ENCODE results near the gene C4BPB.

Gene C4BPB

DNA sequence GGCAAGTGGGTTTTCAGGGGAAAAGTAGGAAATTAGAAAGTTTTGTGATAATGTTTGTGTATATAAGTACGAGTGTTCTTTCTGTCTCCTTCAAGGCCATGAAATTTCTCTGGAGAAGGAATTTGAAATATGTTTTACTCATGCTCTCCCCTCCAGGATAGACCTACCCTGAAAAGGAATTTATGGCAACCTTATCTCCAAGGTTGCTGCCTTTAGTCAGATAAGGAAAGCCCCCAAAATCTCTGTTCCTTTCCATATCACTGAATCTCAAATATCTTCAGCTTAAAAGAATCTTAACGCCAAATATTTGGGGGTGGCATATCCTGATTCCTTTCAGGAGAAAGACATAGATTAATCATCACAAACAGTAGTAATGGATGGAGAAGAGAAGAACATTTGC is 499 bp upstream of the C4BPB start:
- no peak for DNase-seq

DNA sequence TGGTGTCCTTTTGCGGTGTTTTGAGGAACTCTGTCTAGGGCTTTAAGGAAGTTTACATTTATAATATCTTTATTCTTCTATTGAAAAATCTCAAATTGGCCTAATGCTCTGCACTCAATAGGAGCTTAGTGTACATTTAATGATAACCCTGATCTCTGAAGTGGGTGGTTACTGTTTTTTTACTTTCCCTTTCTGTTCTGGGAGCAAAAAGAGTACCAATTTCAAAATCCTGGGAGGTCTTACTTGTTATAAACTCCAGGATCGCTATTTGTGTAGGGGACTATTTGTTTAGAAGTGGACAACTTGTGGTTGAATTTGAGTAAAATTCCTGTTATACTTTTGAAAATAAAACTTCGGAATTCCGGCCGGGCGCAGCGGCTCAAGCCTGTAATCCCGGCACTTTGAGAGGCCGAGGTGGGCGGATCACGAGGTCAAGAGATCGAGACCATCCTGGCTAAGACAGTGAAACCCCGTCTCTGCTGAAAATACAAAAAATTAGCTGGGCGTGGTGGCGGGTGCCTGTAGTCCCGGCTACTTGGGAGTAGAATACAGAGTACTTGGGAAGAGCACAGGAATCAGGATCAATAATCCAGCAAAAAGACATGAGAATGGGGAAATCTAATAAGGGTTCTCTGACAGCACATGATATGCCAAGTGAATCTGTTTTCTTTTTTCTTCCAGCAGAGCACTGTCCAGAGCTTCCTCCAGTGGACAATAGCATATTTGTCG is 1.1 kb downstream of the C4BPB start:
- no peak for DNase-seq

DNA sequence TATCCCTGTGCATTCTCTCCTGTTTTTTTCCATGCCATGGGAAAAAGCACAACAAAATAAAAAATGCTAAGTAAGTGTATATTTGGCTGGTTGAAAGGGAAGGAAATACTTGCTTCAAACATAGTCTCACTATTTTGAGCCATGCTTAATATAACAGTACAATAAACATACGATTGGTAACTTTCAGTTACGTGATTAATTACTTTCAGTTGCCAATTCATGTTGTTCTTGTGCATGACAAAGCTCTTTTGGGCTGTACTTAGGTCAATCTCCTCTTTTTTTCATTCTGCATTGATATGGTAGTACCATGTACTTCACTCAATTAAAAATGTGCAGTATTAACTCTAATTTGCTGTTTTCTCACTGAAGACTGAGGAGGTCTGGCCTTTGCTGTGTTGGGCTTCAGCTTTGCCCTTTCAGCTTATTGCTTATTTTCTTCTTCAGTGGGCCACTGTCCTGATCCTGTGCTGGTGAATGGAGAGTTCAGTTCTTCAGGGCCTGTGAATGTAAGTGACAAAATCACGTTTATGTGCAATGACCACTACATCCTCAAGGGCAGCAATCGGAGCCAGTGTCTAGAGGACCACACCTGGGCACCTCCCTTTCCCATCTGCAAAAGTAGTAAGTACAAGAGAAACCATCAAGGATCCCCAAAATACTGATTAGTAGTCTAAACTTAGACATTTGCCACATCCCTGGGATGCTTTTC is 2.7 kb downstream of the C4BPB start:
- DNase-seq = no peak

DNA sequence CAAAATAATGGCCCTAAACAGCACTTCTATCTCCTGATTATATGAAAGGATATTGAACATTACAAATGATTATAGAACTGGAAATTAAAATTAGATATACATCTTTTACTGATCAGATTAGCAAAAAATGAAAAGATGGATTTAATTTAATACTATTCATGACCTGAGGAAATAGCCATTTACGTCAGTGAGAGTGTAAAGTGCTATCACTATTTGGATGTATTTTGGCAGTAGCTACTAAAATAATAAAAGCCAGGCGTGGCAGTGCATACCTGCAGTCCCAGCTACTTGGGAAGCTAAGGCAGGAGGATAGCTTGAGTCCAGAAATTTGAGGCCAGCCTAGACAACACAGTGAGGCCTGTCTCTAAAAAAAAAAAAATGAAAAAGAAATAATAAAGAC is 5.3 kb downstream of the C4BPB start:
- DNase-seq = no peak

DNA sequence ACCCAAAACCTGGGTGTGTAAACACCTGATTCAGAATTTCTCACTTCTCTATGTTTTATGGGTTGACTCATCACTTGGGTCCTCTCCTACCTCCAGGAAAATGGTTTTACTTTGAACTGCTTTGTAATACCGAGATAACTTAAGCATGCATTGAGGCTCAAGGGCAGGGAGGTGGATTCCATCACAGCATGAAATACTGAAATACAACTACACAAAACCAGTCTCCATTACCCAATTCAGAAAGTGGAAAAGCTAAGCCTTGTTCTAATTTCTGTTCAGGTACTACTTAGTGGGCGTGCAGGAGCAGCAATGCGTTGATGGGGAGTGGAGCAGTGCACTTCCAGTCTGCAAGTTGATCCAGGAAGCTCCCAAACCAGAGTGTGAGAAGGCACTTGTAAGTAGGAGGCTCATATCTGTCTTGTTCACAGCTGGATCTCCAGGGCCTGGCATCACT is 9.2 kb downstream of the C4BPB start:
- no peak for DNase-seq

DNA sequence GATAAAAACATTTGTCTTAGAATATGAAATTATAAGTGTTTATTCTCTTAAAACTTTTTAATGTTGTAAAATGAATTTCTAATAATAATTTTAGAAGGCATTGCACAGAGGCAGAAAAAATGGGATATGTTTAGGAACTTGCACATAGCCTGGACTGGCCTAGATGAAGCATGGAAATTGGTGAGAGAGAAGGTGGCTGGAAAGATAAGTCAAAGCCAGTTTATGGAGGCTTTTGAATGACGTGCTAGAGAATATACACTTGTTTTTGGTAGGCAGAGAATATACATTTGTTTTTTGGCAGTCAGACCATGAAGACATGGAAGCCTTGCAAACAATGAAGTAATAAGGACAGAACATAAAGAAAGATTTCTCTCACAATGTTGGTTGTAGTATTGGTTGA is 13.1 kb downstream of the C4BPB start:
- no peak for DNase-seq

DNA sequence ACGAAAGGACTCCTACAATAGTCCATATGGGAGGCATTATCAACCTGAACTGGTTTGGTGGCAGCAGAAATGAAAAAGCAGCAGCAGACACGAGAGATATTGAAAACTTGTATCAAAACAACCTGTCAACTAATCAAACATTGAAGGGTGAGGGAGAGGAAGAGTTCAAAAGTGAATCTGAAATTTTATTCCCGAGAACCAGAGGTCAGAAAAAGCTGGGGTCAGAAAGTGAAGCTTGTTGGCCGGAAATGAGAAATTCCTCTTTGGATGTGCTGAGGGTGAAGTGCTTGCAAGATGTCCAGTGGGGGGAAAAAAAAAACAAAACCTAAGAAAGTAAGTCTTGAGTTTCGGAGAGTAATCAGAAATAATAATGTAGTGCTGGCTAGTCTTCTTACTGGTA is 13.5 kb downstream of the C4BPB start:
- DNase-seq = no peak

DNA sequence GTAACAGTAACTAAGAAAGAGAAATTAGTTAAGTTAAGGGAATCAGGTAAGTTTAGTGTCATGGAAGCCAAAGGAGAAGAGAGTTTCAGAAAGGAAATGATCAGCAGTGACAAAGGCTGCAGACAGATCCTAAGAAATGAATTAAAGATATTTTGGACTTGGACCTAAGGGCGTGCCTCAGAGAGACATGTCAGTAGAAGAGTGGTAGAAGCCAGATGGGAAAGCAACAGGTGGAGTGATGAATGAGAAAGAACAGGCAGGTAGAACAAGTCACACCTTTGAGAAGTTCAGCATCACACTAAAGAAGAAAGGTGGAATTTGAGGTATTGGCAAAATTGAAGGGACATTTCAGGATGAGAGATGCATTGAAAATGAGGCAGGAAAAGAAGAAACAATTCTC is 14.0 kb downstream of the C4BPB start:
- DNase-seq = no peak

DNA sequence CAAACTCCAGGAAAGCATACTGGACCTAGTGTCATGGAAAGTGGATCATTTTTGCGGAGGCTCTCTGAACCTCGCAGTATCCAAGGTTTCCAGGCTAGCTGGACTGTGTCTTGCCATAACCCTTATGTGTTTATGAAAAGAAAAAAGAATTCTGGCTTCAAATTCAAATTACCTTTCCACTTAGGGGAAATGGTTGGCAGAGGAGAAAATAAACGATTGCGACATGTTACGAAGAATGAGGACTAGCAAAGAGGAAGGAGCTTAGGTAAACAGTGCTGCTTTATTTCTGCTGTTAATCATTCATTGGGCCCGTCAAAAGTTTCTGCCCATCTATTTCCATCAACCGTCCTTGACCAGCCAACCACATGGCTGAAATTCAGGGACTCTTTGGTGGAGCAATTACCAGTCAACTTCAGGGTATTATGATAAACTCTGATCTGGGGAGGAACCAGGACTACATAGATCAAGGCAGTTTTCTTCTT is 15.3 kb downstream of the C4BPB start, which contains the start of gene C4BPA:
C4BPA (plus strand) TSS at position 342 of the 482 bp plus-strand sequence. CDS start 8,793 bp downstream, outside the sequence.
- no peak for DNase-seq

DNA sequence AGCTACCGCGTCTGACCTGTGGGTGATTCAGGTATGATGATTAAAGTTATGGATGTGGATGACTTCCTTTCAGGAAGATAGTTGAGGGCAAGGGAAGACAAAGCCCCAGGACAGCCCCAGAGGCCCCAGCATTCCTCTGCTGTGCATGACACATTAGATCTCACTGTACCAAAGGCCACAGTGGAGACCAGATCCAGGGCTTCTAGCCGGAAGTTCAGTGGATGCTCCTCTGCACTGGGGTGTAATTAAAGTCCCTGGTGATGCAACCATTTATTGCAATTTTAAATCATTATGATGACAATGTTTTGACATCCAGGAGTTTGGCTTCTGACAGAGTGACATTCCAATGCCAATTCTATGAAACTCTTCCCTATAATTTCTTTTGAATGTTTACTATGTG is 20.3 kb downstream of the C4BPB start:
- DNase-seq = no peak

DNA sequence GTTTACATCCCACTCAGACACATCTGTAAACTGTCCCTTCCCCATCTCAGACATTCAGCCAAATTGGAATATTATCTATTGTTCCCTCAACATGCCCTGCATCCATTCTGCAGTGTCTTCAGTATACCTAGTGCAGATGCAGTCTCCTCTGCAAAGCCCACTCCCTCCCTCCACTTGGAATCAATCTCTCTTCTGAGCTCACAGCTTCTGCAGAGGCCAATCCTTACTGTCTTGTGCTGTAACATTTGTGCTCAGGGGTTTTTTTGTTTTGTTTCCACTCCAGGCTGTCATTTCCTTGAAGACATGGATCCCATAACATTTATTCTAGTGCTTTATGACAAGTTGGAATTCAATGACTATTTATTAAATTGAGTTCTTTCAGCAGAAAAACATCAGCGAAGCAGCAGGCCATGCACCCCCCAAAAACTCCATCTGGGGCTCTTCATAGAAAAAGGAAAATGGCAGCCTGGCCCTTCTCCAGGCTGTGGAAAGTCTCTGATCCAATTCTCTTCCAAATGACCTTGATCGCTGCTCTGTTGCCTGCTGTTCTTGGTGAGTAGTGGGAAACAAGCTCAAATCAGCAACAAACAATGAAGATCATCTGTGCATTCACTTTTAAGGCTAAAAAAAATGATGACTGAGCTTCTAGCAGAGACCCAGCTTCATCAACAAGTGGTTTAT is 24.1 kb downstream of the C4BPB start:
- DNase-seq = no peak

DNA sequence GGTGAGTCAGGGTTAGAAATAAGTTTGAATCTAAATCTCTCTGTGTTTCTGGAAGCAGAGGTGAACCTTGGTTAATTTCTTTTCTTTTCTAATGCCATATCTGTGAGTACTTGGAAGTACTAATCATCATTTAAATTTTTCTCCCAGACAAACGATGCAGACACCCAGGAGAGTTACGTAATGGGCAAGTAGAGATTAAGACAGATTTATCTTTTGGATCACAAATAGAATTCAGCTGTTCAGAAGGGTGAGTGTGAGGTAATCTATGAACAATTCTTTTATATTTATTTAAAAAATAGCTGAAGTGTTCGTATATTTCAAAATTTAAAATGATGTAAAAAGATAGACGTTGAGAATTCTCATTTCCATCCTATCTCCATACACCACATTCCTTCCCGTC is 26.6 kb downstream of the C4BPB start:
- DNase-seq = no peak

DNA sequence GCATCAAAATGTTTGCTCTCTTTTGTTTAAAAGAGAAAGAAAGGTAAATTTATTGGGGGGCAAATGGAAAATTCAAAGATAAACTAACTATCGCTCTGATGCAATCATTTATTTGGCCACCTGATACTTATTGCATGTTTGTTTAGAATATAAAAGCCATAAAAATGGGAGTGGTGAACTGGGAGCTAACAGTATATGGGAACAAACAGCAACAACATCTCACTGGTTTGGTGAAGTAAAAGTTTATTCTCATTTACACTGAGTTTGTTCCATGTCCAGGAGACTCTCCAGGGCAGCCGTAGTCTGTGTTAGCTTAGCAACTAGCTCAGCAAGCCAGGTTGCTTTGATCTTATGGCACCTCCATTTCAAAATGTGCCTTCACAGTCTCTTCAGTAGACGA is 35.7 kb downstream of the C4BPB start:
- DNase-seq = no peak

DNA sequence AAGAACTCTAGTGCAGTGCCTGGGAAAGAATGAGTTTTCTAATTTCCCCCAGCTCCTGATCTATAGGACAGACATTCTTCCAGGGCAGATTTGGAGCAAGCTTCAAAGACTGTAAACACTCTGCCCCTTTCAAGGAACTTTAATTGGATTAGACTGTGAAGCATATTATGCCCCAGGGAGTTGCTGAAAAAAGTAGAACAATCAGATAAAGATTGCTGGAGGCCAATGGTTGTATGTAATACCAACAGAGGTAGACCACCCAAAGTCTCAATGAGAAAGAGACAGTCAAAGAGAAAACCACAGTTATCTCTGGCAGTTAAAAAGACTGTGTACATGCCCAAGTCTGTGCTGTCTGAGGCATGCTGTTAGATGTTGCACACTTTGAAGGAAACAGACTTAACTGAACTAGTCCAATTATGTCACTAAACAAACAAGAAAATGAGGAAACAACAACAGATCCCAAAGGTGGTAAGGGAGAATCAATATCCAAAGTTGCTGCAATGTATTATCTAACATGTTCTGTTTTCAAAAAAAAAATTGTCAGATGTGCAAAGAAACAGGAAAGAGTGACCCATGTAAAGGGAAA is 39.8 kb downstream of the C4BPB start:
- no peak for DNase-seq

DNA sequence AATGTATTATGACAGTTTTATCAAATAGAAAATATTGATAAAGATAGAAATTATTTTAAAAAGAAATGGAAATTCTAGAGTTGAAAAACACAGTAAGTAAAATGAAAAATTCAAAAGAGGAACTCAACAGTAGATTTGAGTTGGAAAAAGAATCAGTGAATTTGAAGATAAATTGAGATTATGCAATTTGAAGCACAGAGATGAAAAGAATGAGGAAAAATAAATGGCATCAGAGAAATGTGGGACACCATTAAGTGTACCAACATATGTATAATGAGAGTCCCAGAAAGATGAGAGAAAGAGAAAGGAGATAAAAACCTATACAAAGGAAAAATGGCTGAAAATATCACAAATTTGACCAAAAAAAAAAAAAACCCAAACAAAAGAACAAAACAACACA is 40.4 kb downstream of the C4BPB start:
- DNase-seq = no peak

DNA sequence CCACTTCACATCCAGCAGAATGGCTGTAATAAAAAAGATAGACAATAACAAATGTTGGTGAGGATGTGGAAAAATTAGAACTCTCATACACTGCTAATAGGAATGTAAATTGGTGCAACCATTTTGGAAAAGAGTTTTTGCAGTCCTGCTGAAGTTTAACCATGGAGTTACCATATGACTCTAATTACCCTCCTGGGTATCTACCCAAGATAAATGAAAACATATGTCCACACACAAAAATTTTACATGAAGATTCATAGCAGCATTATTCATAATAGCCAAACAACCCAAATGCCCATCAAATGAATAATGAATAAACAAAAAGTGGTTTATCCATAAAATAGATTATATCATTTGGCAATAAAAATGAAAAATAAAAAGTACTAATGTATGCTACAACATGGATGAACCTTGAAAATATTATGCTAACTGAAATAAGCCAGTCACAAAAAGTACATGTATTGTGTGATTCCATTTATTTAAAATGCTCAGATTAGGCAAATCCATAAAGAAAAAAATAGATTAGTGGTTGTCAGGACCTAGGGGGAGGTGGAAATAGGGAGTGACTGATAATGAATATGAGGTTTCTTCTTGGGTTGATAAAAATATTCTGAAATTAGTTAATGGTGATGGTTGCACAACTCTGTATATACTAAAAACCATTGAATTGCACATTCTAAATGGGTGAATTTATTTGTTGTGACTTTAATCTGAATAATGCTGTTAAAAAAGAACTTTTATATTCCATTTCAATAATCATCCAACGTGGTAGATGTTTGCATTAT is 41.8 kb downstream of the C4BPB start:
- DNase-seq = no peak

DNA sequence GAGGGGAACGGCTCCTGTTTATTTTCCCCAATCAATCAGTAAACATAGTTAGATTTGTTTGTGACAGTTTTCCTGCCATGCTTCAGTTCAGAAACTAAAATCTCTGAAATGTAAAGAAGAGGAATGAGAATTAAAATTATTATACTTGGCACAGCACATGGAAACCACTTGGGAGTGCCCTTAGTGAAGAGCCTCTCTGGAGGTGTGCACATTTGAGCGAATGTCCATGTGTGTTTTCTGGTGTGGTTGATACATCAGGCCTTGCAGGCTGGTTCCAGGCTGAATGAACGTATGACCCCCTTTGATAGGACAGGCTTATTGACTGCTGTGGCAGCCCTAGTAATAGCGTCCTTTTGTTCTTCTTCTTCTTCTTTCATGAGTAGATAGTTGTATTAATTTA is 42.5 kb downstream of the C4BPB start:
- DNase-seq = no peak

DNA sequence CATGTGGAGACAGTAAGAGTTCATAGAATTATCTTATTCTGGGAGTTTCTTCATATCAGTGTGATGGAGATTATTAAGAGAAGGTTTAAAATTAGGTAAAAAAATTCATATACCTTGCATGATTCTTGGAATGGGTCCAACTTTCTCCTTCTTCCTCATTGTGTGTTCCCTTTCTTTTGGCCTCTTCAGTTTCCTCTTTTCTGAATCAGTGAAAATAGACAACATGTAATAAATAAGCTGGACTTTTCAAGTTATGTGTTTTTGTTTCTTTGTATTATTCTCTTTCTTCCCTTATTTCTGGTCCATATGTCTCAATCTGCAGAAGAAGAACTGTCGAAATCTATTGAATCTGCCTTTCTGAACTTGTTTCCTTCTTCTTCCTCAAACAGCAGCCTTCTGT is 45.9 kb downstream of the C4BPB start:
- no peak for DNase-seq

DNA sequence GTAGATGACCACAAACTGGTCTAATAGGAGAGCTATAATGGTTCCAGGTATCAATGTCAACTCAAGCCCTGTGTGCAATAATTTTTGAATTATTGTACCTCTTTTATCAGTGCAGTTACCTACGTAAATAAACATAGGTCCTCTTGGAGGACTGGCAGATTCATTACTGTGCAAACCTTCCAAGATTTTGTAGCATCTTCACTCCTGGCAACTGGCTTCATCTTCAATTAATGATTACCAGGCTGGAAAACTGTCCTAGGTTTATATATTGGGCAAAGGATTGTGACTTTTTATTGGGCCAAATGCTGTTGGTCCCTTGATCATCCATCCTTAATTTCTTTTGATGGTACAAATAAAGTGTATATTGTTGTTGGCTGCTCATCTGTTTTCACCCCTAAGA is 51.0 kb downstream of the C4BPB start:
- no peak for DNase-seq

DNA sequence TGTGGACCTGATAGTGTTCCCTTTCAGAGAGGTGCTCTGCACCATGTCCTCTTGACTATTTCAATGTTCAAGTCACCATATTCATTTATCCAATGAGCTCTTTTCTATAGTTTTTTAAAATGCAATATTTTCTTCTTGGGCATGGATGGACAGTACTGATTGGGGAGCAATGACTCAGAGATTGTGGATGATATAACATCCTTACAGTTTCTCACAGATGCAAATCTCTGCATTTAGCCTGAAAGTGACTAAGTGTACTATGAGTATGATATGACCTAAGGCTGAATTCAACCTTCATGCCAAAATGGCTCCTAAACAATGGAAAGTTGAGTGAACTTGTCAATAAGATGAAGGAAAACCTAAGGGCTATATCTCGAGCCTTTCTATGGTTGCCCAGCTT is 51.9 kb downstream of the C4BPB start:
- no peak for DNase-seq

DNA sequence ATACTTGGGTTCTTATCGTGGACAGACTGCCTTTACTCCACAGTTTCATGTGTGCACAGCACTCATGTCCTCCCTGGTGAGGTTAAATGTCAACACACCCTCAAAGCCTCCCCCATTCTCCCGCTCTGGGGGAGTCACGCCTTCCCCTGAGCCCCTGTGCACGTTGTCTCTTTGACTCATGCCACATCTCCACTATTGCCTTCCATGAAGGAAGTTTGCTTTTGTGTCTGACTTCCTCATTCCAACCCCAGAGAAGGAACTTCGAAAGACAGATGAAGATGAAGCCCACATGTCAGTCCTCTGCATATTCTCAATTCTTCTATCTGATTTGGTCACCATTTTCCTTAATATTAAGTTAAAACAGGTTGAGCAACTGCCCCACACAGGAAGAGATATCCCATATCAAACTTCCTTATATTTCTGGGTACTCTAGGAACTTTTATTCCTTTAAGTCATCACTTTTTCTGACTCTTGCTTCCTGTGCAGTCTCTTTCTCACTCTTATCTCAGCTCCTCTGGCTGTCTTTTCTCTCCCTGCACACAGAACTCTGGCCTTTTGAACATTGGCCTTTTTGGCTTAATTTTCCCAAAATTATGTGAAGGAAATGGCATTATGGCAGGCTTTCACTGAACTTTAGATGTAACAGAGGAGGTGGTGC is 56.9 kb downstream of the C4BPB start:
- no peak for DNase-seq
